ENCODE measurements around the gene CRYL1.

CRYL1 gene

DNA sequence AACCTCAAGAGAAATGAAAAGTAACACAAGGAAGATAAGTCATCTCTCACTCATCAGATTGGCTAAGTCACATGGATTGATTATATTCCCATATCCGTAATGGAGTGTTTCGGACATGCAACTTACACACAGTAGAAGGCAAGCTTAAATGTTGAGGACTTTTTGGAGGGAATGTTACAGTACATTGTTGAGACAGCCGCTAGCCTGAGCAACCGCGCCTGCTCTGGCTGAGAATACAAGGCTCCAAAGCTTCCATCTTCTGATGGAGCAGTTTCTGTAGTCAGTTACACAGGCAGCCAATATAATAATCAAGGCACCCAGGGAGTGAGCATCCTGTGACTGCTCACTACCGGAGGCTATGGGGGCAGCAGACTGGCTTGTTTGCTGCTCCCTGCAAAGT, 1.0 kb upstream of the CRYL1 start:
- no peaks in the 10 kb centered on the region for H3K79me2 ChIP-seq (ENCODE audit: low read length)
- no peaks in the 10 kb centered on the region for H4K20me1 ChIP-seq (ENCODE audit: insufficient read depth, low read length)
- peak overlapping the region; percentile 70; the same call in 1 of the 2 replicates for H3K27ac ChIP-seq (ENCODE audit: low read length)
- no peaks in the 10 kb centered on the region for H3K4me1 ChIP-seq (ENCODE audit: low read length)
- peak overlapping the region; percentile 75 for H2AFZ ChIP-seq (ENCODE audit: low read length)
- TF ChIP-seq EZH2 (optimal IDR thresholded peaks at IDR 0.05; ENCODE audit: low read depth, low read length) (no peak), EZH2phosphoT487 (IDR thresholded peaks at IDR 0.05; ENCODE audit: low read length) (no peak)
- TF ChIP-seq, protein P1, sequence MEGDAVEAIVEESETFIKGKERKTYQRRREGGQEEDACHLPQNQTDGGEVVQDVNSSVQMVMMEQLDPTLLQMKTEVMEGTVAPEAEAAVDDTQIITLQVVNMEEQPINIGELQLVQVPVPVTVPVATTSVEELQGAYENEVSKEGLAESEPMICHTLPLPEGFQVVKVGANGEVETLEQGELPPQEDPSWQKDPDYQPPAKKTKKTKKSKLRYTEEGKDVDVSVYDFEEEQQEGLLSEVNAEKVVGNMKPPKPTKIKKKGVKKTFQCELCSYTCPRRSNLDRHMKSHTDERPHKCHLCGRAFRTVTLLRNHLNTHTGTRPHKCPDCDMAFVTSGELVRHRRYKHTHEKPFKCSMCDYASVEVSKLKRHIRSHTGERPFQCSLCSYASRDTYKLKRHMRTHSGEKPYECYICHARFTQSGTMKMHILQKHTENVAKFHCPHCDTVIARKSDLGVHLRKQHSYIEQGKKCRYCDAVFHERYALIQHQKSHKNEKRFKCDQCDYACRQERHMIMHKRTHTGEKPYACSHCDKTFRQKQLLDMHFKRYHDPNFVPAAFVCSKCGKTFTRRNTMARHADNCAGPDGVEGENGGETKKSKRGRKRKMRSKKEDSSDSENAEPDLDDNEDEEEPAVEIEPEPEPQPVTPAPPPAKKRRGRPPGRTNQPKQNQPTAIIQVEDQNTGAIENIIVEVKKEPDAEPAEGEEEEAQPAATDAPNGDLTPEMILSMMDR (IDR thresholded peaks at IDR 0.05; ENCODE audit: low read length), result no peak
- H3K27me3 ChIP-seq (replicated peaks; ENCODE audit: insufficient read depth, low read length), result no peaks in the 10 kb centered on the region
- no peaks in the 10 kb centered on the region for H3K9me3 ChIP-seq (replicated peaks; ENCODE audit: insufficient read depth, low read length)
- no peaks in the 10 kb centered on the region for H3K9me2 ChIP-seq (replicated peaks; ENCODE audit: insufficient read depth, low read length)
- peak overlapping the region; percentile 62; the same call in 1 of the 2 replicates for H3K9ac ChIP-seq (ENCODE audit: low read length)
- no peaks in the 10 kb centered on the region for H3F3A ChIP-seq (ENCODE audit: insufficient read depth, low read length)
- peak overlapping the region; percentile 92 for H3K4me2 ChIP-seq (ENCODE audit: low read depth, low read length)
- H3K4me3 ChIP-seq (ENCODE audit: low read length), result peak overlapping the region; percentile 72; the same call in 1 of the 2 replicates
- DNase-seq, result no peak
- no peaks in the 10 kb centered on the region for H3K36me3 ChIP-seq (replicated peaks; ENCODE audit: insufficient read depth, low read length)

DNA sequence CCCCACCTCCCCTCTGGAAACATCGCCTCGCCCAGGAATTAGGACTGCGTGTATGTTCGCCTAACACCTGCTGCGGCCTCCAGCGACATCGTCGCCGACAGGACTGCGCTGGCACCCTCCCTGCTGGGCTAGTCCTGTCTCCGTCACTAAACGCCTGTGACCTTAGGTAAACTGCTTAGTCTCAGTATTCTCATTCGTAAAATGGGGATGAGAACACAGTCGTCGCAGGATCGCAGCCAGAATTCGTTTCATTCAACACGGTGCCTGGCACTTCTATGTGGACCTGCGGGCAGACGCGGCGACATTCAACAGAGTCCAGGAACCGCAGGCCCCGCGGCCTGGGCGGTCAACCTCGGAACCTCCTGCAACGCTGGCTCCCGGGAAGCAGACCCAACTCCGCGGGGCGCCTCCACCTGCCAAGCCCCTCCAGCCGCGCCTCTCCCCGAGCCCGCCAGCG, 485 bp downstream of the CRYL1 start:
- no peaks in the 10 kb centered on the region for H3F3A ChIP-seq (ENCODE audit: insufficient read depth, low read length)
- H4K20me1 ChIP-seq (ENCODE audit: insufficient read depth, low read length), result no peaks in the 10 kb centered on the region
- H3K9me2 ChIP-seq (replicated peaks; ENCODE audit: insufficient read depth, low read length), result no peaks in the 10 kb centered on the region
- peak overlapping the region; percentile 65 for H3K4me3 ChIP-seq (ENCODE audit: low read length)
- peak overlapping the region; percentile 60 for H3K4me2 ChIP-seq (ENCODE audit: low read depth, low read length)
- TF ChIP-seq EZH2phosphoT487 (IDR thresholded peaks at IDR 0.05; ENCODE audit: low read length) (no peak), EZH2 (optimal IDR thresholded peaks at IDR 0.05; ENCODE audit: low read depth, low read length) (no peak)
- TF ChIP-seq, protein P1 (IDR thresholded peaks at IDR 0.05; ENCODE audit: low read length), result no peak
- H3K9me3 ChIP-seq (replicated peaks; ENCODE audit: insufficient read depth, low read length), result no peaks in the 10 kb centered on the region
- peak overlapping the region; percentile 54 for H2AFZ ChIP-seq (ENCODE audit: low read length)
- no peaks in the 10 kb centered on the region for H3K79me2 ChIP-seq (ENCODE audit: low read length)
- peak overlapping the region; percentile 42; the same call in 1 of the 2 replicates for H3K9ac ChIP-seq (ENCODE audit: low read length)
- H3K27me3 ChIP-seq (replicated peaks; ENCODE audit: insufficient read depth, low read length), result no peaks in the 10 kb centered on the region
- no peaks in the 10 kb centered on the region for H3K36me3 ChIP-seq (replicated peaks; ENCODE audit: insufficient read depth, low read length)
- no peaks in the 10 kb centered on the region for H3K4me1 ChIP-seq (ENCODE audit: low read length)
- peak; percentile 6 for DNase-seq
- no peak overlapping the region for H3K27ac ChIP-seq (ENCODE audit: low read length)

DNA sequence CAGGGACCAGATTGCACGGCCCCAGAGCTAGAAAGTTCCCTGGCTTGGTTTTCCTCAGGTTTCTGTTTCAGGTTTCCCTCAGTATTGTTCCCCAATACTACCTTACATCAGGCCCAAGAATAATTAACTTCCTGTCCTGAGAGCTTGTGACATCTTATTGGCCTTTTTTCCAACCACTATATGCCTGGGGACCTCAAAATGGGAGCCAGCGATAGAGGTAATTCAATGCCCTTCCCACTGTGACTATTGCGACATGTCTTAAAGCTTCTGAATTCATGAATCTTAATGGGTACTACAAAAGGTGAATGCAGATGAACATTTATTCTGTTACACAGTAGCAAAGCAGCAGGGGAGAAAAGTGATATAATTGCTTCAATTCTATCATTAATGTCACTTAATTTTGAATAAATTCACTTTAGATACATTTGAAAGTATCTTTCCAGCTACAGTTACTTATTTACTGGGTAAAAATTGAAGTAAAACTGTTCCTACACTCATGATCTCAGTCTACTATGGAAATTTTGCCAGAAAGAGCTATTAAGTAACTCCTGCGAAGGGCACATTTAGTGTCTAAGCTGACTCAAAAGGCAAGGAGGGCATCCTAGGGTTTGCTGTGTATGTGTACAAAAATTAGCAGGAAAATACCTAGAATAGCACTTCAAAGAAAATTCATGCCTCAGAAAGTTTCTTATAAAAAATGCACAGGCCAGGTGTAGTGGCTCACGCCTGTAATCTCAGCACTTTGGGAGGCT, 4.1 kb downstream of the CRYL1 start:
- Histone ChIP-seq H3K9me3 (replicated peaks; ENCODE audit: insufficient read depth, low read length) (no peaks in the 10 kb centered on the region), H3K4me1 (ENCODE audit: low read length) (no peaks in the 10 kb centered on the region), H3F3A (ENCODE audit: insufficient read depth, low read length) (no peaks in the 10 kb centered on the region), H2AFZ (ENCODE audit: low read length) (no peak overlapping the region), H3K4me3 (ENCODE audit: low read length) (no peak overlapping the region), H4K20me1 (ENCODE audit: insufficient read depth, low read length) (no peaks in the 10 kb centered on the region), H3K9me2 (replicated peaks; ENCODE audit: insufficient read depth, low read length) (no peaks in the 10 kb centered on the region), H3K27me3 (replicated peaks; ENCODE audit: insufficient read depth, low read length) (no peaks in the 10 kb centered on the region), H3K27ac (ENCODE audit: low read length) (no peak overlapping the region), H3K79me2 (ENCODE audit: low read length) (no peaks in the 10 kb centered on the region), H3K36me3 (replicated peaks; ENCODE audit: insufficient read depth, low read length) (no peaks in the 10 kb centered on the region), H3K4me2 (ENCODE audit: low read depth, low read length) (no peak overlapping the region), H3K9ac (ENCODE audit: low read length) (no peak overlapping the region)
- no peak for DNase-seq
- TF ChIP-seq EZH2phosphoT487 (IDR thresholded peaks at IDR 0.05; ENCODE audit: low read length) (no peak), EZH2 (optimal IDR thresholded peaks at IDR 0.05; ENCODE audit: low read depth, low read length) (no peak)
- TF ChIP-seq, protein P1 (IDR thresholded peaks at IDR 0.05; ENCODE audit: low read length), result no peak

Measured in MM.1S (cell line).